Stimulated activated CD8-positive, alpha-beta memory T cell treated with anti-CD3 and anti-CD28 coated beads, Interleukin-15, amount 100 ng/mL, for 24 hours (primary cell): Measurements from ENCODE around the gene MAP4K4.

Source experiments
- DNase-seq: peaks from one replicate; pipeline ENCODE4 v3.0.0-alpha.2; 2020; ENCODE audit warnings: low read depth

MAP4K4 gene

DNA sequence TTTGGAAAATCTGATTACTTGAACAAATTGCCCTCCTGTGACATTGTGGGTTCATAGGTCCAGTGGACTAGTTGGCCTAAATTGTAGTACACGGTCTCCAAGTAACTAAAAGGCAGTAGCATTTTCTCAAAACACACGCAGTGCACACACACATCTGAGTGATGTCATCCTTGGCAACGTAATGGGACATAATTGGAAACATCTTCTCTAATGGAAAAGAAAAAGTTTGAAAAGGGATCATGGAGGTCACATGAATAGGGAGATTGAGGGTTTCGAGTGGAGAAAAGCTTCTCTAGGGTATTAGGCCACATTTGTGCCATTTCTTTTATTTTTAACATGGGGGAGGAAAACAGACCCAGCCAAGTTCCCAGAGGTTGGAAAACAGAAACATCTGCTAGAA is 93.3 kb downstream of the MAP4K4 start:
- DNase-seq, result no peak

DNA sequence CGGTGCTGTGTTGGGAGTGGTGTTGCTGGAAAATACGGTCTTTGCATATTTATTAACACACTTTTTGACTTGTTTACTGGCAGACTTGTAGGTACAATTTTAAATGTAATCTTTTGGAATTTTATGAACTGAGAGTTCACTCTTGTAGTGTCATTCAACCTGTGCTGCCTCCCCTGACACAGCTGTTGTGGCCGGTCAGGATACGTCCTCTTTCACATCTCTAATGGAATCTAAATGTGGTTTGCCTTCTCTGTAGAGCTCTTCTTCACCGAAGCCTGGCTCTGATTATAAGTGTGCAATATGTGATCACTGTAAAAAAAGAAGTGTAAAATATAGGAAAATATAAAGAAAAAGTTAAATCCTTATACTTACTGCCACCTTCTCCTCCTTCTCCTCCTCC is 94.7 kb downstream of the MAP4K4 start:
- no peak for DNase-seq

DNA sequence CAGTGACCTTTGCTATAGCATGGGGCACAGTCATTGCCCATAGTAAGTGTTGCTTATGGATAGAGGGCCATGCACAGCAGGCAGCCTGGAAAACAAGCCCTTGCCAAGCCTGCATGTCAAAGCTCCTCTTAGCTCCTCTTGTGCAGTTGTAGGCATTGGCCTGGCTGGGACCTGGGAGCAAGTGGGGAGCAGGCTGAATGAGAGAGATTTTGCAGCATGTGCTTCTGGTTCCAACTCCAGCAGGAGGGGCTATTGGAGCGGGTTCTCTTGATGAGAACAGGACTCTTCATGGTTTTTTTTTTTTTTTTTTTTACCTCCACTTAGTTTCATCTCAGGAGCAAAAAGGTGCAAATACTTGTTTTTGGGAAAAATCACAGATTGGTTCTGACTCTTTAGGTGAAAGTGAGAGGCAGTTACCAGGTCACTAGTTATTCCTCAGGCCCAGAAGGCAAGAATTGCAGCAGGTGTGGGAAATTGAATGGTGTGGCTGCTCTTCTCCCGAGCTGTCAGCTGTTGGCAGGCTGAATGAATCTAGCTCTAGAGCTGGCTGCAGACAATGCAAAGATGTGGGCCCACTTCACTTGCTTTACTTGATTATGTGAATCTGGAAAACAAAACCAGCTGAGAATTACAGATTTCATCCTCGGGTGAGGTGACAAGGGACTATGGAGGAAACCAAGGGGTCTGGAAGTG is 95.9 kb downstream of the MAP4K4 start:
- DNase-seq, result no peak

DNA sequence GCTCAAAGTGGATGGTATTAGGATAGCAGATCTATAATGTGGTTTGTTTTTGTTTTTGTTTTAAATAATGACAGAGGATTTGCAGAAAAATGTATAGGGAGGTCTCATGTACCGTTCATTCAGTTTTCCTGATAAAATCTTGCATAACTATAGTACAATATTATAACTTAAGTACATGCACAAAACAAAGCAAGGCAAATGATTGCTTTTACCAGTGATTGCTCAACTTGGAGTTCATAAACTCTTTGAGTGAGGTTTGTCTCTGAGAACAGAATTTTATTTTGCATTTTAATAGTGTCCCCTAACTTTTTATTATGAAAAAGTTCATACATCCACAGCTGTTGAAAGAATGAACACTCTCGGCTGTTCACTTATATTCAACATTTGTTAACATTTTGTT is 96.6 kb downstream of the MAP4K4 start:
- no peak for DNase-seq

DNA sequence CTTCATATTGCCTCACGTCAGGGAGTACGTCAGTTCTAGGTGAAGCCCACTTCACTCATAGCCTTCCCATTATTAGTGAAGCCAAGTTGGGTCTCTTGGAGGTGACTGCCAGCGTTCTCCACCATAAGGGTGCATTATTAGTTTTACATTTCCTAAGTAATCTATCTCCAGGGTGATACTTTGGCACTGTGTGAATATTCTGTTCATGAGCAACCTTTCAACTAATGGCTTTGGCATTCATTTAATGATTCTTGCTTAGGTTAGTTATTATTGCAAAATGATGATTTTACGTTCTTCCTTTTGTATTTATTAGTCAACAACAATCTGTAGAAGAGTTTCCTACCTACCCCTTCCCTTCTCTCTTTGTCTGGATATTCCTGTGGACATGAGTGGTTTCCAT is 97.5 kb downstream of the MAP4K4 start:
- no peak for DNase-seq

DNA sequence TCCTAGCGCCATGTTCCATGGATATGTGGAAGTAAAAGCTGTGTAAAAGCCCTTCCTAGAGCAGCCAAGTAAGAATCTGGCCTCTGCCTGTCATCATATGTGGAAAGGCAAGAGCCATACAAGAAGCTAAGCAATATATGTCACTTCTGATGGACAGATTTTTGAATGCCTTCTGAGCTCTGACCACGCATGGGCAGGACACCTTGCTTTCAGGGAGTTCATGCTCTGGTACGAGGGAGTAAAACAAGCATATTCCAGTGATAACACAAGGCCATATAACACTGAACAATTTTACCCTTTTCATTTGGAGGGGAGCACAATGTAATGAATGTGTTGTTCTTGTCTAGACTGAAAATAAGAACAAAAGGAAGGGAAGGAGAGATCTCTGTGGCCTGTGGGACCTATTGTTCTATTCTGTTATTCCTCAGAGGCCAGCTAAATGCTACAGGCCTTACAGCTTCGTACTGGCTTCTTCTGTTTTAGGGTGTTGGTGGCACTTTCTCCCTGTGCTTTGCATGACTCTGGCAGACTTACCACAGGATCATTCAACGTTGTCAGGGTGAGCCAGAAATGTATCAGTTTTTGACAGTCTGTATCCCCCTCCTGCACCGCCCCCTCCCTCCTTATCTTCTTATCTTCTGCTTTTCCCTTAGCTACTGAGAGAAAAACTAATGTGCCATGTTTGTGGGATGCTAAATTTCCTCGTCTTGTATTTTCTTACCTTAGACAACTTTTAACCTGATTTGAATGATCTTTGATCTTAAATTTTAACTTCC is 99.5 kb downstream of the MAP4K4 start:
- DNase-seq, result no peak

DNA sequence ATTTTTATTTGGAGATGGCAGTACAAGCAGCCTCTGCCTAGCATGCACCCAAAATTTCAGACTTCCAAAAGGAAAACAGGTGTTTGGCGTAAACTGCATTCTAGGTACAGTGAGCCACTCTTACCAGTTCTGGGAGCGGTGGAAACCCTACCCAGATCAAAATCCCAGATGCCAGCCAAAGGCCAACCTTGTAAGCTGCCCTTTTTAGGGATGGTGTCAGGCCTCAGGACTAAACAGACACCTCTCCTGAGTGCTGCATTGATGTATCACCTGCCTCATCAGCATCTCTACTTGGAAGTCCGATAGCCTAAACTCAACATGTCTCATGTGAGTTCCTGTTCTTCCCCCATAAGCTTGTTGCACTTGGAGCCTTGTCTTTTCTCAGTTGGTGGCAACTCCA is 104.0 kb downstream of the MAP4K4 start:
- no peak for DNase-seq

DNA sequence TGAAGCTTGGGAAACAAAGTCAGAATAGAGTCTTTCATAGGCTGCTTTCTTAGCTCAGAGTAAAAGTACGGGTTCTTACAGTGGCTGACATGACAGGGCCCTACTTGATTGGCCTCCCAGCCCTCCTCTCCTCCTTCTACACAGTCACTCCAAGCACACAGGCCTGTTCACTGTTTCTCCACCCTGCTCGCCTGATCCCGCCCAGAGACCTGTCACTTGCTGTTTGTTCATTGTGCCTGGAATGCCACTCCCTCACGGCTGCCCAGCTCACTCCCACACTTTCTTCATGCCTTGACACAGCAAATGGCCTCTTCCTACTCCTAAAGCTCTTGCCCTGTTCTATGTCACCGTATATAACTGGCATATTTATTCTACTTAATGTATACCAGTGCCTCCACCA is 104.8 kb downstream of the MAP4K4 start:
- no peak for DNase-seq

DNA sequence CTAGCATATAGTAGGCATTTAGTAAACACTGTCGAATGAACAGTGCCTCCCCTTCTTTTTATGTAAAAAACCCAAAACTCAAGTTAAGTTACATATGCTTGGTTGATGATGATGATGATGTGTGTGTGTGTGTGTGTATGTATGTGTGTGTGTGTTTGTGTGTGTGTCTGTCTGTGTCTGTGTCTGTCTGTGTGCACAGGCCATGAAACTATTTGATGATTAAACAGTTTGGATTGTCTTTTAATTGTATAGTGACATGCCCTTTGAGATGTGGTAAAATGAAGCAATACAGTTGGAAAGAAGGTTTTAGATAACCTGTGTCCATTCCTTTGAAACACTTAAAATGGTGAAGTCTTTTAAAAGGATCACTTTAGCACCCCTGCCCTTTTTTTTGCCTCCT is 105.6 kb downstream of the MAP4K4 start:
- no peak for DNase-seq

DNA sequence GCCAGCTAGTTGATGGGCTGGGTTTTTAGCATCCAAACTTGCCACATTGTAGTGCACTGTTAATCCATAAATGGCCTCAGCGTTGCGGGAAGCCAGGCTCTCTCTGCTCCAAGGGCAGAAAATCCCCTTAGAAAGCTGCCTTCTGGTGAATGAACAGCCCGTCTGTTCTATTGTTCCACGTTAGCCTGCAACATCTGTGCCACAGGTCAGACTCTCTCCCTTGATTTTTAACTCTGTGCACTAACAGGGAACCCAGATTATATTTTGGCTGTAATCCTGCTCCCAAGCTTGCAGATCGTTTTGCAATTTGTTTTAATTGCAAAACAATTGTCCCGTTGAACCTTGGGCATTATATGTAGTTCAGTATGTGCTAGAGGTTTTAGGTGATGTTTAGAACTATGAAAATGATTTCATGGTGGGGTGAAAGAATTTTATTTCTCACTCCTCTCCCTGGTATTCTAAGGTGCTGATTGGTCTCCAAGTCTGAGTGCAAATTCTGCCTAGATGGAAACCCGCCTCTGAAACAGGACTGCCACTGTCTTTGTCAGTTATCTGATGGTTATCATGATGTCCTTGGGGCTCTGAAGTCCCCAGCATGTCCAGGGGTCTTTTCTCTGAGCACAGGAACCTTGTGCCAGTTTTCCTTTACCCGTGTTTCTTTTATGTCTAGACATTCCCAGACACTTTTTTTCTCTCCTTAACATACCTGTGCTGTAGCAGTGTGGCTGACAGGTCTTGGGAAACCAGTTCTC is 106.6 kb downstream of the MAP4K4 start:
- no peak for DNase-seq

DNA sequence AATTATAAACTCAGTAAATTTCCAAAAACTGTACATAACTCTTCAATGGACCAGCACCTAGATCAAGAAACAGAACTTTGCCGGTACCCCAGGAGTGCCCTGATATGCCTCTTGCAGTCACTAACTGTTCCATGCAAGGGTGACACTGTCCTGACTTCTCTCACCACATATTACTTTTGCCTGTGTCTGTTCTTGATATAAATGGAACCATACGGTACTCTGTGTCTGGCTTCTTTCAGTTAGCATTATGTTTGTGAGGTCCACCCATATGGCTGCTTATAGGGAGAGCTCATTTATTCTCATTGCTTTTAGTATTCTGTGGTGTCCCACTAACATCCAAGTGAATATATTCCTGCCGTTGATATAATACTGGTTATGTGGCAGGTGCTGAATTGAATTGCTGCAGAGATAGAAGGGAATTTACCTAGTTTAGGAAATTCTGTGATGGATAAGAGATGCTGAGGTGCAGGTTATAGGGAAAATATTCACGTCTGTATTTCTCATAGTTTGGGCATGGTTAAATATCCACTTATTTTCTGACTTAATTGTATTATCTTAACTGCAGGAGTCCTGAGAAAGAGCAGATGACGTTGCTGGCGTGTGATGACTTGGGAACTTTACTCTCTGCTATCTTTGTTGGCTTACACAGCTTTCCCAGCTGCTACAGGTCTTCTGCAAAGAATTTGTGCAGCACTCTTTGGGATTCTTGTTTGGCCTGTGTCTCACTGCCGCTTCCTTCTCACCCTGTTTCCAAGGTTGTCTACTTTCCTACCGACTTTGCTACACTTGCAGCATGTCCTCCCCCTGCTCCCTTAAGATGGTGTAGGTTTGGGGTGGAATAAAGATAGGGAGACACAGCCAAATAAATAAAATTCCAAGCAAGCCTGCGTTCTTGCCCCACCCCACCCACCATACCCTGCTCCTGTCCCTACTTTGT is 107.9 kb downstream of the MAP4K4 start:
- DNase-seq, result no peak

DNA sequence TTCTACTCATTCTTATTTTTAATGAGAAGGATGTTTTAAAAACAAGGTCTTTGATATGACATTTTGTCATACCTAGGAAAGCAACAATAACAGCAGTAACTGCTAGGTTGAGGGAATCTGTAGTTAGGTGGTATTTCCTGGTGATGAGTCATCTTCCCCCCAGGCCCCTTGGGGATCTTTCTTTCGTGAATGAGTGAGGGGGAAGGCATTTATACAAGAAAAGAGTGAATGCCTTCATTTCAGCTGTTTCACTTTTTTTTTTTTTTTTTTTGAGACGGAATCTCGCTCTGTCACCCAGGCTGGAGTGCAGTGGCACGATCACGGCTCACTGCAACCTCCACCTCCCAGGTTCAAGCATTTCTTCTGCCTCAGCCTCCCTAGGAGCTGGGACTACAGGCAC is 108.6 kb downstream of the MAP4K4 start:
- DNase-seq, result no peak

DNA sequence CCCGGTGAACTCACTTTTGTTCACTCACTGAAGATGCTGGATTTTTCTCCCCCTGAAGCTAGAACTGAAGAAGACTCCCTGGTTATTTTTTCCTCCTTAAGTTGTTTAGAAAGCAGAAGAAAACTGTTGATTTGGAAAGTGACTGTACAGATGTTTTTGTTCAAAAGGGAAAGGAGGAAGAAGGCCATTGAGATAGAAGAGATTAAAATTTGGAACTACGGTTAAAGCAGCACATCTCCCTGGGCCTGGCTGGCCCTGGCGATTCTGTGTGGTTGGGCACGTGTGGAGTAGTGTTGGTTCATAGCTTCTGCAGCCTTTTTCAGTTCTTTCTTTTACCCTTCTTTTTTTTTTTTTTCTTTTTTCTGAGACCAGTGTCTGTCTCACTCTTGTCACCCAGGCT is 109.2 kb downstream of the MAP4K4 start:
- DNase-seq, result no peak

DNA sequence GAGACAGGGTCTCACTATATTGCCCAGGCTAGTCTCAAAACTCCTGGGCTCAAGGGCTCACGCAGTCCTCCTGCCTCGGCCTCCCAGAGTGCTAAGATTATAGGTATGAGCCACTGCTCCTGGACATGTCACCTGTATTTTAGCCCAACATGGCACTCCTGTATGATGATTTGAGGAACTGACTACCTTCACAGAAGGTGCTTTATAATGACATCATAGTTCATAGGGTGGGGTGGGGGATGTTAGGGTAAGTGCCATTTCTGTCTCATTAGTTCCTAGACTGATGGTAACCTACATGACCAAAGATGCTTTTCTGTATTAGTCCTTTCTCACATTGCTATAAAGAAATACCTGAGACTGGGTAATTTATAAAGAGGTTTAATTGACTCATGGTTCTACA is 109.7 kb downstream of the MAP4K4 start:
- no peak for DNase-seq

DNA sequence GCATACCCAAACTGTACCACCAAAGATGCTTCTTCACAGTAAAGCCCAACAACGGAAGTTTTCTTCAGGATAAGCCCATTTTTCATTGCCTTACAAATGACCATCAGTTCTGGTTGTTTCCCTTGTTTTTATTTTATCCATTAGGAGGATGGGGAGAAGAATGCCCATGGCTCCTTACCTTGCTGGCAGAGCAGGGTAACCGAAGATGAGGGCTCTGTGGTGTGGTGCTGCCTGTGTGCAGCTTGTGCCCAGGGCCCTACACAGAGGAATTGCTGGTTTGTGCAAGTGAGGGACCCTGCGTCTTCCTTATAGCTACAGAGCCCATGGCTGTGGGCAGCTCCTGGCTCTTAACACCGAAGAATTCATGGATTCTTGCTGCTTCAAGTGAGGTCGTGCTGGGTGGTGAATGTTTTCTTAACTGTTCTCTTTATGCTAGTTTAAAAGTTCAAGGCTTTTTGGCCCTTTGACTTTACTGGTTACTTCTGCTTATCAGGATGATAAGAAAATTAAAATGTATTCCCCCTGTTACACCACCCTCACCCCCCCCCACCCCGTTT is 110.6 kb downstream of the MAP4K4 start:
- no peak for DNase-seq

DNA sequence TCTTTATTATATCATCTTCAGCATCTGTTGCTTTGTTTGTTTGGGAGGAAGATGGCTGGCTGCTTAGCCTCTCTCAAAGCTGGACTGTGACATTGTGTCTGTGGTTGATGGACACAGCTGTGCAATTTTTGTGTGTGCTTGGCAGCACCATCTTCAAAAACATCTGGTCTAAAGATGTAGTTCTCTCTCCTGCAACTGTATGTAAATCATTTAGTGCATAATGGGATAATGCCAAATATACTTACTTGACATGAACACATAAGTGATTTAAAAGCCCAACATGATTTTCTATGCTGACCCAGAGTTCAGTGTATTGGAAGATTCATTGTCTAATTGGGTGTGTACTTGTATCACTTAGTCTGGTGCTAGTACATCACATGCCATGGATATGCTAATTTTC is 112.2 kb downstream of the MAP4K4 start:
- DNase-seq, result no peak

DNA sequence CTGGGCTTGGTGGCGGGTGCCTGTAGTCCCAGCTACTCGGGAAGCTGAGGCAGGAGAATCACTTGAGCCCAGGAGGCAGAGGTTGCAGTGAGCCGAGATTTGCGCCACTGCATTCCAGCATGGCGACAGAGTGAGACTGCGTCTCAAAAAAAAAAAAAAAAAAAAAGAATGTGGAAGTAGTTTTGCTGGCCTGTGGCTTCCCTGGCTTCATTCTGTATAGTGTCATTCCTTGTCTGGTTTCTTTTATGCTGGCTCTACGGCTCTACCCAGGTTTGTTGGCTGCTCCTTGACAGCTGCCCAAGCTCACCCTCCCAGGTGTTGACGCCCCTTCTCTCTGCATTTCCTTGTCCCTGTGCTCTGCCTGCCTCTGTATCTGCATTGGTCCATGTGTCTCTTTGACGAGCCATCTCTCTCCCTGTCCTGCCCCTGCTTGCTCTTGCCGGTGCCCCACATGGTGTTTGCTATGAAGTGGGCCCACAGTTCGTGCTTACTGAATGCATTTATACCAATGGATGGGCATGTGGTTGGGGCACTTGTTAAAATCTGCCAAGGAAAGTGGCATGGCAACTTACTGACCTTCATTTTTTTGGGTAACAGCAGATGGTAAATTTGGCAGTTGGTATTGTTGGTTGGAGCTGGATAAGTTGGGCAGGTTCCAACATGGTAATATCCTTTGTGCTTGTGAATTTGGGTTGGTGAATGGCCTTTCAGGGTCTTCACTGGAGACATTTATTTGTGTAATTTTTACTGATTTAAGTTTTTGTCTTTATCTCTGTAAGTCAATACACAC is 113.9 kb downstream of the MAP4K4 start:
- no peak for DNase-seq

DNA sequence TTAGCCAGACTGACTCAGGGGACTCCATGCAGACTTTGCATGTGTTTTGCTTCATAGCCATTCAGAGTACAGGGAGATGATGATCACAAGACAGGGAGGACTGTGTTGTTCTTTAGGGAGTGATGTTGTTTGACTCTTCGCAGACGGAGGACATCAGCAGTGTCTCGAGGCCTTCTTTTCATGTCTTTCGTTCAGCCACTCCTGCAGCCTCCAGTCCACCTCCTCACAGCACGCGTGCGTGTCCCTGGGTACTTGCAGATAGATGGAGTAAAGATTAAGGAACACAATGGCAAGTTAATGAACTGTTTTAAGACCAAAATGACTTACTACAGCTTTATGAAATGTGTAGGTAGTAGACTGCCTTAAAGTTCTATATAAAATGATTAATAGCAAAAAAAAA is 114.7 kb downstream of the MAP4K4 start:
- DNase-seq, result no peak

DNA sequence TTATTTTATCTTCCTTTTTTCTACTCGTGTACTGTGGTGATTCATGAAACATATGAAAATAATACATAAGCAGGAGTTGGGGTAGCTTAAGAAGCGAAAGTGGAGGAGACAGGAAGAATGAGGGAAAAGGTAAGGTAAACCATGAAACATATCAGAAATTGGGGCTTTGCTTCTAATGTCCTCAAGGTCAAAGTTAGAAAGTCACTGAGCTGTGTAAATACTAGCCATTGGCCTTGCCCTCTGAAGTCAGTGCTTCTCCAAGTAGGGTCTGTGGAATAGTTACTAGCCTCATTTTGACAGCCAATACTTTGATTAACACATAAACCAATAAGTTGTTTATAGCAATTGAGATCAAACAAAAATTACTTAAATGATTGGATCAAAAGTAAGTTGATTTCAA is 117.2 kb downstream of the MAP4K4 start:
- no peak for DNase-seq

DNA sequence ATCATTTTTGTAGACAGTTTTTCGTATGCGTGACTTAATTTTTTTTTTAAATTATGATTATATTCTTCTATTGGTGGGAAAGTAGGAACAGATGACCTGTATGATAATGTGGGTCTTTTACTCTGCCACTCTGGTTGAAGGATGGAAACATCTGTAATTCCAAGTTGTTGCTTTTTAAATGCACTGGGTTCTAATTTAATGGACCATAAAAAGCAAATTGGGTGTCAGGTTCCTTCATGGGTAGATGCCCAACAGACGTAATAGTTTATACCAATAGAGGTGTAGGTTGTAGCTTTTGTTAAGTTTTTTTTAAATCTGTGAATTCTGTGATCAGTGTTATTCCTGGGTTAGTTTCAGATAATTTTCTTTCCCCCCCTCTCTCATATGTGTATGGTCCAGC is 117.6 kb downstream of the MAP4K4 start:
- DNase-seq, result no peak
